ENCODE results near the gene STPG3. TPM values are rescaled to one million over a fixed set of nuclear protein-coding genes. Genes with fewer than 3 reads are reported as not detected.

STPG3 gene
- total and polyA plus RNA-seq, 3 donors from 2014 or later: 14.6 to 58.9 (median 34.1) TPM

GRCh38 chr9:137300567-137301080, 49.5 kb downstream of the STPG3 start:
- intact Hi-C loops (cut with DNase I; ENCODE audit: low total_unique reads): no loop called here
- WGBS, 2 donors: 3% methylated on average over 25 of the region's 25 CpGs
- no peak for DNase-seq
- TF ChIP-seq POLR2A (IDR thresholded peaks at IDR 0.05) (no peak), CTCF (IDR thresholded peaks at IDR 0.05) (no peak)
- no peaks in the 10 kb centered on the region for H3K27me3 ChIP-seq
- no peaks in the 10 kb centered on the region for H3K9me3 ChIP-seq
- peak overlapping the region in 1 of 2 donors; percentile 53 for H3K27ac ChIP-seq
- peak overlapping the region; percentile 18 to 50 for H3K4me3 ChIP-seq
- H3K36me3 ChIP-seq (ENCODE audit: low read depth, missing control alignments): no peaks in the 10 kb centered on the region
- peaks cover 29% of the 10 kb centered on the region for H3K4me1 ChIP-seq

DNA sequence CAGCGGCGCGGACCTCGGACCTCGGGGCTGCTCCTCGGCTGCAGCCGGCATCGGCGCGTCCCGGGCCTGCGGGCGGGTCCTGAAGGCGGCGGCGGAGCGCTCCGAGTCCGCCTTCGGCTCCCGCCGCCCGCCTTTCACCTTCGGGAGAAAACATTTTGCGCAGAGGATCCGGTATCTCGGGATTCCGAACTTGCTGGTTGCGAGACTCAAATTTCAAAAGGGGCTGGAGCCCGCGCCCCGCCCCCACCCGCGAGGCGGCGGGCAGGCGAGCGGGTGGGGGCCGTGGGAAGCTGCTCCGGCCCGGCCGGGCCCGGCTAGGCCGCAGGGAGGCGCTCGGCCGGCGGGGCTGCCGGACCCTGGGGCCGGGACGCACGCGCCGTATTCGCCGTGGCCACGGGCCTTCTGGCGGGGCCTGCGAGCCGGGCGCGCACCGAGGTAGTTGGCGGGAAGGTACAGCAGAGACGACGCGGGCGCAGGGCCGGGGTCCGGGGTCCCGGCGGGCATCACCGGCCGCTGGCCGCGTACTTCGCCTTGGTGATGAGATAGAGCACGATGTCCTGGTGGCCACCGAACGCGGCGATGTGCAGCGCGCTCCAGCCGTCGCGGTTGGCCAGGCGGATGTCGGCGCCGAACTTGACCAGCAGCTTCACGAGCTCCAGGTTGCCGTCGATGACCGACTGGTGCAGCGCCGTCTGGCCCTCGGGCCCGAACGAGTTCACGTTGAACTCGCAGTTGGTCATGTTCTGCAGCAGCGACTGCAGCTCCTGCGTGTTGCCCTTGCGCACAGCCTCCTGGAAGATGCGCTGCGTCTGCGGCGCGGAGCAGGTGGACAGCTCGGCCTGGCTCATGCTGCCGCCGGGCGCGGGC, 50.2 kb downstream of the STPG3 start:
- peaks cover 34% of the 10 kb centered on the region for H3K4me1 ChIP-seq
- 1% methylated on average over 93 of the region's 115 CpGs; no CpG with 5 or more reads in 1 of the 2 donors for WGBS, 2 donors
- DNase-seq: no peak

GRCh38 chr9:137302118-137302448, 51.0 kb downstream of the STPG3 start, which contains the start of gene NRARP:
Gene NRARP, minus strand, starts transcription at chr9:137302271. Its CDS starts 343 bp downstream, at chr9:137301928.
- WGBS, 2 donors: 0% methylated on average over 44 of the region's 60 CpGs; no CpG with 5 or more reads in 1 of the 2 donors
- DNase-seq: peak; percentile 96

More for the DNA sequence above, 50.2 kb downstream of the STPG3 start:
- H3K9me3 ChIP-seq: no peaks in the 10 kb centered on the region
- H3K4me3 ChIP-seq: peak overlapping the region; percentile 47 to 50
- no peaks in the 10 kb centered on the region for H3K36me3 ChIP-seq (ENCODE audit: low read depth, missing control alignments)
- H3K27me3 ChIP-seq: no peaks in the 10 kb centered on the region
- TF ChIP-seq POLR2A (IDR thresholded peaks at IDR 0.05) (no peak), CTCF (IDR thresholded peaks at IDR 0.05) (peak in 1 of 3 experiments; percentile 2)
- intact Hi-C loops (cut with DNase I; ENCODE audit: low total_unique reads): no loop called here
- H3K27ac ChIP-seq: peak overlapping the region in 1 of 2 donors; percentile 53

GRCh38 chr9:137302449-137303150, 51.5 kb downstream of the STPG3 start:
- TF ChIP-seq POLR2A (IDR thresholded peaks at IDR 0.05) (no peak), CTCF (IDR thresholded peaks at IDR 0.05) (peak; percentile 36 to 45 (median 38))
- H3K4me3 ChIP-seq: peak overlapping the region; percentile 48 to 60
- no peak for DNase-seq
- intact Hi-C loops (cut with DNase I; ENCODE audit: low total_unique reads): no loop called here
- H3K36me3 ChIP-seq (ENCODE audit: low read depth, missing control alignments): no peaks in the 10 kb centered on the region
- H3K27me3 ChIP-seq: no peaks in the 10 kb centered on the region
- H3K27ac ChIP-seq: peak overlapping the region; percentile 72 to 80
- WGBS, 2 donors: 5% methylated on average over 58 of the region's 78 CpGs; no CpG with 5 or more reads in 1 of the 2 donors
- no peaks in the 10 kb centered on the region for H3K9me3 ChIP-seq
- peaks cover 40% of the 10 kb centered on the region for H3K4me1 ChIP-seq

More at GRCh38 chr9:137302118-137302448, 51.0 kb downstream of the STPG3 start, which contains the start of gene NRARP:
- H3K27me3 ChIP-seq: no peaks in the 10 kb centered on the region
- H3K4me1 ChIP-seq: peaks cover 35% of the 10 kb centered on the region
- peak within 1 kb of the TSS; percentile 72 to 80 for H3K27ac ChIP-seq
- H3K36me3 ChIP-seq (ENCODE audit: low read depth, missing control alignments): no peaks in the 10 kb centered on the region
- intact Hi-C loops (cut with DNase I; ENCODE audit: low total_unique reads): no loop called here
- H3K9me3 ChIP-seq: no peaks in the 10 kb centered on the region
- H3K4me3 ChIP-seq: peak within 1 kb of the TSS; percentile 50 to 60
- TF ChIP-seq POLR2A (IDR thresholded peaks at IDR 0.05) (no peak), CTCF (IDR thresholded peaks at IDR 0.05) (no peak)

Other genes with a start within 250 kb of the STPG3 start
- gene ABCA2, start 223.0 kb upstream of the STPG3 start, total RNA-seq: 10 to 100 TPM; 56.0 to 65.5 TPM
- 33.6 TPM for gene ABCA2, start 223.0 kb upstream of the STPG3 start, polyA plus RNA-seq (ENCODE audit: insufficient read depth, low read depth, low replicate concordance)
- under 1 TPM; 0.06 to 0.24 TPM for gene FUT7, start 219.2 kb upstream of the STPG3 start, total RNA-seq
- 0.24 TPM for gene FUT7, start 219.2 kb upstream of the STPG3 start, polyA plus RNA-seq (ENCODE audit: insufficient read depth, low read depth, low replicate concordance)
- 100 to 1,000 TPM in 1 of 2 donors, 10 to 100 TPM in 1; 75.9 to 103 TPM for gene NPDC1, start 205.1 kb upstream of the STPG3 start, total RNA-seq
- 47.7 TPM for gene NPDC1, start 205.1 kb upstream of the STPG3 start, polyA plus RNA-seq (ENCODE audit: insufficient read depth, low read depth, low replicate concordance)
- 1 to 10 TPM; 5.7 to 9.6 TPM for gene ENTPD2, start 197.2 kb upstream of the STPG3 start, total RNA-seq
- 8.5 TPM for gene ENTPD2, start 197.2 kb upstream of the STPG3 start, polyA plus RNA-seq (ENCODE audit: insufficient read depth, low read depth, low replicate concordance)
- gene SAPCD2, start 180.7 kb upstream of the STPG3 start, total RNA-seq: 1 to 10 TPM; 1.4 to 1.7 TPM
- gene SAPCD2, start 180.7 kb upstream of the STPG3 start, polyA plus RNA-seq (ENCODE audit: insufficient read depth, low read depth, low replicate concordance): 0.78 TPM
- 10 to 100 TPM in 1 of 2 donors, 1 to 10 TPM in 1; 7.2 to 10.1 TPM for gene UAP1L1, start 173.8 kb upstream of the STPG3 start, total RNA-seq
- gene UAP1L1, start 173.8 kb upstream of the STPG3 start, polyA plus RNA-seq (ENCODE audit: insufficient read depth, low read depth, low replicate concordance): 6.9 TPM
- gene MAN1B1, start 164.3 kb upstream of the STPG3 start, total RNA-seq: 100 to 1,000 TPM; 122 to 124 TPM
- gene MAN1B1, start 164.3 kb upstream of the STPG3 start, polyA plus RNA-seq (ENCODE audit: insufficient read depth, low read depth, low replicate concordance): 62.2 TPM
- gene DPP7, start 136.6 kb upstream of the STPG3 start, total RNA-seq: 100 to 1,000 TPM; 207 to 215 TPM
- 242 TPM for gene DPP7, start 136.6 kb upstream of the STPG3 start, polyA plus RNA-seq (ENCODE audit: insufficient read depth, low read depth, low replicate concordance)
- gene GRIN1, start 112.1 kb upstream of the STPG3 start, total RNA-seq: 1 to 10 TPM; 1.5 to 3.8 TPM
- 0.79 TPM for gene GRIN1, start 112.1 kb upstream of the STPG3 start, polyA plus RNA-seq (ENCODE audit: insufficient read depth, low read depth, low replicate concordance)
- 1 to 10 TPM; 2.4 to 5.1 TPM for gene LRRC26, start 81.2 kb upstream of the STPG3 start, total RNA-seq
- gene LRRC26, start 81.2 kb upstream of the STPG3 start, polyA plus RNA-seq (ENCODE audit: insufficient read depth, low read depth, low replicate concordance): not detected
- gene TMEM210, start 79.2 kb upstream of the STPG3 start, total RNA-seq: 10 to 100 TPM; 19.8 to 37.9 TPM
- gene TMEM210, start 79.2 kb upstream of the STPG3 start, polyA plus RNA-seq (ENCODE audit: insufficient read depth, low read depth, low replicate concordance): 83.2 TPM
- 10 to 100 TPM; 91.0 to 98.5 TPM for gene ANAPC2, start 62.7 kb upstream of the STPG3 start, total RNA-seq
- gene ANAPC2, start 62.7 kb upstream of the STPG3 start, polyA plus RNA-seq (ENCODE audit: insufficient read depth, low read depth, low replicate concordance): 80.6 TPM
- gene SSNA1, start 62.6 kb upstream of the STPG3 start, total RNA-seq: 100 to 1,000 TPM; 134 to 137 TPM
- gene SSNA1, start 62.6 kb upstream of the STPG3 start, polyA plus RNA-seq (ENCODE audit: insufficient read depth, low read depth, low replicate concordance): 211 TPM
- 10 to 100 TPM; 25.9 to 35.2 TPM for gene TPRN, start 50.5 kb upstream of the STPG3 start, total RNA-seq
- 17.2 TPM for gene TPRN, start 50.5 kb upstream of the STPG3 start, polyA plus RNA-seq (ENCODE audit: insufficient read depth, low read depth, low replicate concordance)
- 10 to 100 TPM; 48.0 to 51.2 TPM for gene TMEM203, start 45.6 kb upstream of the STPG3 start, total RNA-seq
- 36.3 TPM for gene TMEM203, start 45.6 kb upstream of the STPG3 start, polyA plus RNA-seq (ENCODE audit: insufficient read depth, low read depth, low replicate concordance)
- gene NDOR1, start 45.6 kb upstream of the STPG3 start, total RNA-seq: 10 to 100 TPM; 27.5 to 29.1 TPM
- gene NDOR1, start 45.6 kb upstream of the STPG3 start, polyA plus RNA-seq (ENCODE audit: insufficient read depth, low read depth, low replicate concordance): 21.9 TPM
- gene RNF208, start 29.0 kb upstream of the STPG3 start, total RNA-seq: 1 to 10 TPM; 3.0 to 4.1 TPM
- gene RNF208, start 29.0 kb upstream of the STPG3 start, polyA plus RNA-seq (ENCODE audit: insufficient read depth, low read depth, low replicate concordance): 7.7 TPM
- 1 to 10 TPM; 3.7 to 5.6 TPM for gene CYSRT1, start 26.1 kb upstream of the STPG3 start, total RNA-seq
- 3.0 TPM for gene CYSRT1, start 26.1 kb upstream of the STPG3 start, polyA plus RNA-seq (ENCODE audit: insufficient read depth, low read depth, low replicate concordance)
- under 1 TPM; 0.37 to 0.71 TPM for gene RNF224, start 23.8 kb upstream of the STPG3 start, total RNA-seq
- 0.17 TPM for gene RNF224, start 23.8 kb upstream of the STPG3 start, polyA plus RNA-seq (ENCODE audit: insufficient read depth, low read depth, low replicate concordance)
- under 1 TPM; 0.24 to 0.25 TPM for gene SLC34A3, start 20.4 kb upstream of the STPG3 start, total RNA-seq
- gene SLC34A3, start 20.4 kb upstream of the STPG3 start, polyA plus RNA-seq (ENCODE audit: insufficient read depth, low read depth, low replicate concordance): 0.15 TPM
- gene TUBB4B, start 10.0 kb upstream of the STPG3 start, total RNA-seq: 100 to 1,000 TPM; 856 to 940 TPM
- gene TUBB4B, start 10.0 kb upstream of the STPG3 start, polyA plus RNA-seq (ENCODE audit: insufficient read depth, low read depth, low replicate concordance): 1,777 TPM
- gene NELFB, start 4.0 kb downstream of the STPG3 start, total RNA-seq: 10 to 100 TPM; 60.9 to 76.7 TPM
- 55.0 TPM for gene NELFB, start 4.0 kb downstream of the STPG3 start, polyA plus RNA-seq (ENCODE audit: insufficient read depth, low read depth, low replicate concordance)
- gene TOR4A, start 26.4 kb downstream of the STPG3 start, total RNA-seq: 1 to 10 TPM; 3.4 to 4.5 TPM
- 2.1 TPM for gene TOR4A, start 26.4 kb downstream of the STPG3 start, polyA plus RNA-seq (ENCODE audit: insufficient read depth, low read depth, low replicate concordance)
- gene NRARP, start 51.0 kb downstream of the STPG3 start, total RNA-seq: 10 to 100 TPM; 14.4 to 40.6 TPM
- gene NRARP, start 51.0 kb downstream of the STPG3 start, polyA plus RNA-seq (ENCODE audit: insufficient read depth, low read depth, low replicate concordance): 5.2 TPM
- 10 to 100 TPM; 15.5 to 24.5 TPM for gene EXD3, start 171.9 kb downstream of the STPG3 start, total RNA-seq
- gene EXD3, start 171.9 kb downstream of the STPG3 start, polyA plus RNA-seq (ENCODE audit: insufficient read depth, low read depth, low replicate concordance): 8.9 TPM
- gene NOXA1, start 172.1 kb downstream of the STPG3 start, total RNA-seq: 1 to 10 TPM; 4.6 to 8.0 TPM
- 2.5 TPM for gene NOXA1, start 172.1 kb downstream of the STPG3 start, polyA plus RNA-seq (ENCODE audit: insufficient read depth, low read depth, low replicate concordance)
- gene ENTPD8, start 190.1 kb downstream of the STPG3 start, total RNA-seq: 1 to 10 TPM; 2.0 to 2.2 TPM
- gene ENTPD8, start 190.1 kb downstream of the STPG3 start, polyA plus RNA-seq (ENCODE audit: insufficient read depth, low read depth, low replicate concordance): 0.37 TPM
- gene NSMF, start 208.0 kb downstream of the STPG3 start, total RNA-seq: 100 to 1,000 TPM in 1 of 2 donors, 10 to 100 TPM in 1; 81.7 to 105 TPM
- gene NSMF, start 208.0 kb downstream of the STPG3 start, polyA plus RNA-seq (ENCODE audit: insufficient read depth, low read depth, low replicate concordance): 42.5 TPM